Measurements from ENCODE around the gene DLG5. TPM values are rescaled to one million over a fixed set of nuclear protein-coding genes. Genes with fewer than 3 reads are reported as not detected.

The DLG5 gene
- total and polyA plus RNA-seq, 10 of the 15 experiments (the other 5 are each of a cell fraction or from before 2014, with no cell fraction given): 0.18 to 6.6 (median 2.7) TPM

DNA sequence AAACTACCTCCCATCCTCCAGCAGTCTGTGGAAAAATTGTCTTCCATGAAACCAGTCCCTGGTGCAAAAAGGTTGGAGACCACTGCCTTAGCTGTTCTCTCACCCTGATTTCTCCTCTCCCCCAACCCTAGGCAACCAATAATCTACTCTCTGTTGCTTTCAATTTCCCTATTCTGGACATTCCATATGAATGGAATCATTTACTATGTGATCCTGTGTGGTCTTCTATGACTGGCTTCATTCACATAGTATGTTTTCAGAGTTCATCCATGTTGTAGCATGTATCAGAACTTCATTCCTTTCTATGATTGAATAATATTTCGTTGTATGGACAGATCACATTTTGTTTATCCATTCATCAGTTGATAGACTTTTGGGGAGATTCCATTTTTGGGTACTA is 38.3 kb upstream of the DLG5 start:
- FAIRE-seq: no peak
- BruUV-seq (replicated peaks): no TSS peak

DNA sequence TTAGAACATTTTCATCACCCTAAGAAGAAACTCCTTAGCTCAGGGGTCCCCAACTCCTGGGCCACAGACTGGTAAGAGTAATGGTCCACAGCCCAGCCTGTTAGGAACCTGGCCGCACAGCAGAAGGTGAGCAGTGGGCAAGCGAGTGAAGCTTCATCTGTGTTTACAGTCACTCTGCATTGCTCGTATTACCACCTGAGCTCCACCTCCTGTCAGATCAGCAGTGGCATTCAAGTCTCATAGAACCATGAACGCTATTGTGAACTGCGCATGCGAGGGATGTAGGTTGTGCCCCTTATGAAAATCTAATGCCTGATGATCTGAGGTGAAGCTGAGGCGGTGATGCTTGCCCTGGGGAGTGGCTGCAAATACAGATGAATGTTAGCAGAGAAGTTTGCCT is 37.3 kb upstream of the DLG5 start:
- WGBS (ENCODE audit: insufficient coverage, insufficient replicate concordance, low lambda C conversion rate, missing lambda C conversion rate): 75% methylated on average over 7 of the region's 7 CpGs
- CTCF ChIA-PET: no interaction called here
- TF ChIP-seq, protein P1, sequence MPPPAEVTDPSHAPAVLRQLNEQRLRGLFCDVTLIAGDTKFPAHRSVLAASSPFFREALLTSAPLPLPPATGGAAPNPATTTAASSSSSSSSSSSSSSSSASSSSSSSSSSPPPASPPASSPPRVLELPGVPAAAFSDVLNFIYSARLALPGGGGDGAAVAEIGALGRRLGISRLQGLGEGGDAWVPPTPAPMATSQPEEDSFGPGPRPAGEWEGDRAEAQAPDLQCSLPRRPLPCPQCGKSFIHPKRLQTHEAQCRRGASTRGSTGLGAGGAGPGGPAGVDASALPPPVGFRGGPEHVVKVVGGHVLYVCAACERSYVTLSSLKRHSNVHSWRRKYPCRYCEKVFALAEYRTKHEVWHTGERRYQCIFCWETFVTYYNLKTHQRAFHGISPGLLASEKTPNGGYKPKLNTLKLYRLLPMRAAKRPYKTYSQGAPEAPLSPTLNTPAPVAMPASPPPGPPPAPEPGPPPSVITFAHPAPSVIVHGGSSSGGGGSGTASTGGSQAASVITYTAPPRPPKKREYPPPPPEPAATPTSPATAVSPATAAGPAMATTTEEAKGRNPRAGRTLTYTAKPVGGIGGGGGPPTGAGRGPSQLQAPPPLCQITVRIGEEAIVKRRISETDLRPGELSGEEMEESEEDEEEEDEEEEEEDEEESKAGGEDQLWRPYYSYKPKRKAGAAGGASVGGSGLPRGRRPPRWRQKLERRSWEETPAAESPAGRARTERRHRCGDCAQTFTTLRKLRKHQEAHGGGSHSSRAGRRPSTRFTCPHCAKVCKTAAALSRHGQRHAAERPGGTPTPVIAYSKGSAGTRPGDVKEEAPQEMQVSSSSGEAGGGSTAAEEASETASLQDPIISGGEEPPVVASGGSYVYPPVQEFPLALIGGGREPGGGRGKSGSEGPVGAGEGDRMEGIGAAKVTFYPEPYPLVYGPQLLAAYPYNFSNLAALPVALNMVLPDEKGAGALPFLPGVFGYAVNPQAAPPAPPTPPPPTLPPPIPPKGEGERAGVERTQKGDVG (CRISPR knock-in tag; IDR thresholded peaks at IDR 0.05): no peak
- no peak for TF ChIP-seq IKZF1 (conservative IDR thresholded peaks at IDR 0.05)
- TF ChIP-seq, protein P2, sequence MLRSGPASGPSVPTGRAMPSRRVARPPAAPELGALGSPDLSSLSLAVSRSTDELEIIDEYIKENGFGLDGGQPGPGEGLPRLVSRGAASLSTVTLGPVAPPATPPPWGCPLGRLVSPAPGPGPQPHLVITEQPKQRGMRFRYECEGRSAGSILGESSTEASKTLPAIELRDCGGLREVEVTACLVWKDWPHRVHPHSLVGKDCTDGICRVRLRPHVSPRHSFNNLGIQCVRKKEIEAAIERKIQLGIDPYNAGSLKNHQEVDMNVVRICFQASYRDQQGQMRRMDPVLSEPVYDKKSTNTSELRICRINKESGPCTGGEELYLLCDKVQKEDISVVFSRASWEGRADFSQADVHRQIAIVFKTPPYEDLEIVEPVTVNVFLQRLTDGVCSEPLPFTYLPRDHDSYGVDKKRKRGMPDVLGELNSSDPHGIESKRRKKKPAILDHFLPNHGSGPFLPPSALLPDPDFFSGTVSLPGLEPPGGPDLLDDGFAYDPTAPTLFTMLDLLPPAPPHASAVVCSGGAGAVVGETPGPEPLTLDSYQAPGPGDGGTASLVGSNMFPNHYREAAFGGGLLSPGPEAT (IDR thresholded peaks at IDR 0.05; ENCODE audit: low read depth): no peak
- TF ChIP-seq POLR2AphosphoS2 (IDR thresholded peaks at IDR 0.05; ENCODE audit: low read depth, low read length): no peak
- TF ChIP-seq CREM (IDR thresholded peaks at IDR 0.05; ENCODE audit: low read depth): no peak
- TF ChIP-seq, protein P3, sequence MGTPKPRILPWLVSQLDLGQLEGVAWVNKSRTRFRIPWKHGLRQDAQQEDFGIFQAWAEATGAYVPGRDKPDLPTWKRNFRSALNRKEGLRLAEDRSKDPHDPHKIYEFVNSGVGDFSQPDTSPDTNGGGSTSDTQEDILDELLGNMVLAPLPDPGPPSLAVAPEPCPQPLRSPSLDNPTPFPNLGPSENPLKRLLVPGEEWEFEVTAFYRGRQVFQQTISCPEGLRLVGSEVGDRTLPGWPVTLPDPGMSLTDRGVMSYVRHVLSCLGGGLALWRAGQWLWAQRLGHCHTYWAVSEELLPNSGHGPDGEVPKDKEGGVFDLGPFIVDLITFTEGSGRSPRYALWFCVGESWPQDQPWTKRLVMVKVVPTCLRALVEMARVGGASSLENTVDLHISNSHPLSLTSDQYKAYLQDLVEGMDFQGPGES (IDR thresholded peaks at IDR 0.05): no peak

More for the DNA sequence above, 38.3 kb upstream of the DLG5 start:
- Histone ChIP-seq H3K79me2 (ENCODE audit: control insufficient read depth, insufficient read depth, low read length) (no peaks in the 10 kb centered on the region), H3K9ac (ENCODE audit: control insufficient read depth, insufficient read depth, low read length) (no peak overlapping the region), H2AFZ (ENCODE audit: control insufficient read depth, low read depth, low read length) (no peak overlapping the region), H3K4me2 (ENCODE audit: control insufficient read depth, insufficient read depth) (no peak overlapping the region), H3K36me3 (ENCODE audit: control insufficient read depth in 2 of 2, insufficient read depth in 2 of 2, low read length in 1 of 2) (no peaks in the 10 kb centered on the region), H3K27ac (ENCODE audit: control insufficient read depth, insufficient read depth) (no peak overlapping the region), H3K4me1 (ENCODE audit: control insufficient read depth, insufficient read depth, low read length) (no peaks in the 10 kb centered on the region), H3K9me3 (replicated peaks; ENCODE audit: control insufficient read depth, insufficient read depth, low read length) (no peaks in the 10 kb centered on the region; the same call in 2 of the 3 replicates), H3K27me3 (replicated peaks in 1 of 2; ENCODE audit: control insufficient read depth in 2 of 2, insufficient read depth in 2 of 2, low read length in 1 of 2) (no peaks in the 10 kb centered on the region), H3K4me3 (no peak overlapping the region), H4K20me1 (ENCODE audit: control insufficient read depth, insufficient read depth) (no peaks in the 10 kb centered on the region)
- ChIA-PET POLR2A (no interaction called here), SMC1A (ENCODE audit: uncharacterized antibody, unreplicated experiment) (no interaction called here), RAD21 (ENCODE audit: unreplicated experiment) (no interaction called here), CTCF (no interaction called here)
- WGBS (ENCODE audit: insufficient coverage, insufficient replicate concordance, low lambda C conversion rate, missing lambda C conversion rate): 4% methylated on average over 1 of the region's 1 CpG
- in situ Hi-C loops (cut with MboI) (no loop called here), intact Hi-C loops (cut with micrococcal nuclease; ENCODE audit: unreplicated experiment) (no loop called here)
- TF ChIP-seq PAX8 (IDR thresholded peaks at IDR 0.05) (no peak), ATF7 (IDR thresholded peaks at IDR 0.05; ENCODE audit: low read depth) (no peak), DPF2 (IDR thresholded peaks at IDR 0.05) (no peak), TAF1 (IDR thresholded peaks at IDR 0.05; ENCODE audit: borderline replicate concordance, low read depth, low read length) (no peak)
- TF ChIP-seq, protein P4, sequence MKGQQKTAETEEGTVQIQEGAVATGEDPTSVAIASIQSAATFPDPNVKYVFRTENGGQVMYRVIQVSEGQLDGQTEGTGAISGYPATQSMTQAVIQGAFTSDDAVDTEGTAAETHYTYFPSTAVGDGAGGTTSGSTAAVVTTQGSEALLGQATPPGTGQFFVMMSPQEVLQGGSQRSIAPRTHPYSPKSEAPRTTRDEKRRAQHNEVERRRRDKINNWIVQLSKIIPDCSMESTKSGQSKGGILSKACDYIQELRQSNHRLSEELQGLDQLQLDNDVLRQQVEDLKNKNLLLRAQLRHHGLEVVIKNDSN (IDR thresholded peaks at IDR 0.05; ENCODE audit: borderline replicate concordance, extremely low read length, insufficient read depth, low read depth, low read length): no peak
- no peak for ATAC-seq
- DNase-seq (ENCODE audit: low read depth, low spot score): no peak

More for the DNA sequence above, 37.3 kb upstream of the DLG5 start:
- ChIA-PET RAD21 (ENCODE audit: unreplicated experiment) (no interaction called here), POLR2A (interaction anchor here (0.6 kb wide), 1 partner anchor 61 kb away, joined by 6 read pairs; no protein-coding TSS in a partner anchor), SMC1A (ENCODE audit: uncharacterized antibody, unreplicated experiment) (no interaction called here)
- Histone ChIP-seq H3K36me3 (ENCODE audit: control insufficient read depth in 2 of 2, insufficient read depth in 2 of 2, low read length in 1 of 2) (no peaks in the 10 kb centered on the region), H3K27ac (ENCODE audit: control insufficient read depth, insufficient read depth) (no peak overlapping the region), H3K27me3 (replicated peaks in 1 of 2; ENCODE audit: control insufficient read depth in 2 of 2, insufficient read depth in 2 of 2, low read length in 1 of 2) (no peaks in the 10 kb centered on the region), H3K4me2 (ENCODE audit: control insufficient read depth, insufficient read depth) (no peak overlapping the region), H2AFZ (ENCODE audit: control insufficient read depth, low read depth, low read length) (no peak overlapping the region), H3K4me3 (no peak overlapping the region), H3K4me1 (ENCODE audit: control insufficient read depth, insufficient read depth, low read length) (no peaks in the 10 kb centered on the region), H3K79me2 (ENCODE audit: control insufficient read depth, insufficient read depth, low read length) (no peaks in the 10 kb centered on the region), H4K20me1 (ENCODE audit: control insufficient read depth, insufficient read depth) (no peaks in the 10 kb centered on the region), H3K9me3 (replicated peaks; ENCODE audit: control insufficient read depth, insufficient read depth, low read length) (no peaks in the 10 kb centered on the region; the same call in 2 of the 3 replicates), H3K9ac (ENCODE audit: control insufficient read depth, insufficient read depth, low read length) (no peak overlapping the region)
- no peak for FAIRE-seq
- BruUV-seq (replicated peaks): no TSS peak
- in situ Hi-C loops (cut with MboI) (no loop called here), intact Hi-C loops (cut with micrococcal nuclease; ENCODE audit: unreplicated experiment) (no loop called here)
- no peak for ATAC-seq
- DNase-seq (ENCODE audit: low read depth, low spot score): no peak
